ENCODE data around the gene FES. TPM values are rescaled to one million over a fixed set of nuclear protein-coding genes. Genes with fewer than 3 reads are reported as not detected.

Gene FES
- polyA plus RNA-seq, 1 donor from 2014 or later: not detected

DNA sequence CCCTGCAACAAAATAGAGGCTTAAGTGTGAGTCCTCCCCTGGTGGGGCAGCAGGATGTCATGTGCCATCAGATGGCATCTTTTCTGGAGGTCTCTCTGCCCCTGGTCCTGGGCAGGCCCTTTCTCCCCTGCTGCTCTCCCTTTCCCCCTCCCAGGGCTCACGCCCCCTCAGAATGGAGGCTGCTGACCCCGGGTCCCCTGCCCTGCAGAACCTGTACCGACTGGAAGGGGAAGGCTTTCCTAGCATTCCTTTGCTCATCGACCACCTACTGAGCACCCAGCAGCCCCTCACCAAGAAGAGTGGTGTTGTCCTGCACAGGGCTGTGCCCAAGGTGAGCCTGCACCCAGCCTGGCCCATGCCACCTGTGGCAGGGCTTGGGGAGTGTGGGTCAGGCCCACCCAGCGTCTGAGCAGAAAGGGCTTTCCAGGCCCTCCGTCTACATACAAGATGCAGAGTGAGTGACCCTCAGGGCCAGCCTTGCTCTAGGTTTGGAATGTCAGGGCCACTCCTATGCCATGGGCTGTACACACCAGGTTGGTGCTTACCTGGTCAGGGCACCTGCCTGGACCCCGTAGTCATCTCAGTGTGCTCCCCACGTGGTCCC lies 7.1 kb downstream of the FES start:
- Histone ChIP-seq H4K20me1 (ENCODE audit: insufficient read depth) (no peaks in the 10 kb centered on the region), H3K9me2 (ENCODE audit: insufficient read depth, low read length) (no peaks in the 10 kb centered on the region), H3F3A (ENCODE audit: insufficient read depth, low read length, poor library complexity, severe bottlenecking) (no peaks in the 10 kb centered on the region), H3K27ac (ENCODE audit: low read length) (no peak overlapping the region), H2AFZ (ENCODE audit: low read depth, low read length) (no peak overlapping the region), H3K9me3 (ENCODE audit: low read length) (no peaks in the 10 kb centered on the region), H3K79me2 (replicated peaks; ENCODE audit: insufficient read depth, low read length) (no peaks in the 10 kb centered on the region), H3K27me3 (ENCODE audit: insufficient read depth, low read depth, low read length) (no peaks in the 10 kb centered on the region), H3K4me2 (ENCODE audit: low read length) (no peak overlapping the region), H3K9ac (ENCODE audit: low read length) (no peak overlapping the region), H3K36me3 (ENCODE audit: insufficient read depth, low read length) (no peaks in the 10 kb centered on the region), H3K4me3 (ENCODE audit: low read length) (no peak overlapping the region)
- TF ChIP-seq, protein P1, sequence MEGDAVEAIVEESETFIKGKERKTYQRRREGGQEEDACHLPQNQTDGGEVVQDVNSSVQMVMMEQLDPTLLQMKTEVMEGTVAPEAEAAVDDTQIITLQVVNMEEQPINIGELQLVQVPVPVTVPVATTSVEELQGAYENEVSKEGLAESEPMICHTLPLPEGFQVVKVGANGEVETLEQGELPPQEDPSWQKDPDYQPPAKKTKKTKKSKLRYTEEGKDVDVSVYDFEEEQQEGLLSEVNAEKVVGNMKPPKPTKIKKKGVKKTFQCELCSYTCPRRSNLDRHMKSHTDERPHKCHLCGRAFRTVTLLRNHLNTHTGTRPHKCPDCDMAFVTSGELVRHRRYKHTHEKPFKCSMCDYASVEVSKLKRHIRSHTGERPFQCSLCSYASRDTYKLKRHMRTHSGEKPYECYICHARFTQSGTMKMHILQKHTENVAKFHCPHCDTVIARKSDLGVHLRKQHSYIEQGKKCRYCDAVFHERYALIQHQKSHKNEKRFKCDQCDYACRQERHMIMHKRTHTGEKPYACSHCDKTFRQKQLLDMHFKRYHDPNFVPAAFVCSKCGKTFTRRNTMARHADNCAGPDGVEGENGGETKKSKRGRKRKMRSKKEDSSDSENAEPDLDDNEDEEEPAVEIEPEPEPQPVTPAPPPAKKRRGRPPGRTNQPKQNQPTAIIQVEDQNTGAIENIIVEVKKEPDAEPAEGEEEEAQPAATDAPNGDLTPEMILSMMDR (IDR thresholded peaks at IDR 0.05; ENCODE audit: poor library complexity, severe bottlenecking): no peak
- TF ChIP-seq TAF1 (IDR thresholded peaks at IDR 0.05; ENCODE audit: low read depth) (no peak), POLR2AphosphoS5 (IDR thresholded peaks at IDR 0.05) (no peak), SMC3 (conservative IDR thresholded peaks at IDR 0.05; ENCODE audit: poor library complexity) (no peak), RAD21 (conservative IDR thresholded peaks at IDR 0.05) (no peak), EZH2 (IDR thresholded peaks at IDR 0.05; ENCODE audit: borderline replicate concordance, insufficient read depth, low read length, poor library complexity, severe bottlenecking) (no peak), EP300 (conservative IDR thresholded peaks at IDR 0.05; ENCODE audit: poor library complexity, severe bottlenecking) (no peak), MXI1 (conservative IDR thresholded peaks at IDR 0.05; ENCODE audit: poor library complexity, severe bottlenecking) (no peak)

DNA sequence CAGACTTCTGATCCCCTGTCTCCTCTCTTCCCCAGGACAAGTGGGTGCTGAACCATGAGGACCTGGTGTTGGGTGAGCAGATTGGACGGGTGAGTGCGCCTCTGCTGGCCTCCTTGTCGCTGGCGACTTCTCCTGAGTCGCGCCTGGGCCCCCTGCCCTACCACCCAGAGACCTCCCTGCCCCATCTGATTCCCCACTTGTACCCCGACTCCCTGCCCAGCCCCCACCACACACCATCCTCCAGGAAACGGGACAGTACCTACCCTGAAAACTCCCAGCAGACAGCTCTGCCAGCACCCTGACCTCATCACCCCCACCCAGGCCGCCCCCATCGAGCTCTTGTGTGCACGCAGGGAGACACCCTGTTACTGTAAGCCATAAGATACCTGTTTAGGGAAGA lies 7.7 kb downstream of the FES start:
- Histone ChIP-seq H3K9ac (ENCODE audit: low read length) (no peak overlapping the region), H3K4me3 (ENCODE audit: low read length) (no peak overlapping the region), H3K79me2 (replicated peaks; ENCODE audit: insufficient read depth, low read length) (no peaks in the 10 kb centered on the region), H4K20me1 (ENCODE audit: insufficient read depth) (no peaks in the 10 kb centered on the region), H3K9me3 (ENCODE audit: low read length) (no peaks in the 10 kb centered on the region), H3F3A (ENCODE audit: insufficient read depth, low read length, poor library complexity, severe bottlenecking) (no peaks in the 10 kb centered on the region), H3K27ac (ENCODE audit: low read length) (no peak overlapping the region), H3K4me2 (ENCODE audit: low read length) (no peak overlapping the region), H3K27me3 (ENCODE audit: insufficient read depth, low read depth, low read length) (no peaks in the 10 kb centered on the region), H3K9me2 (ENCODE audit: insufficient read depth, low read length) (no peaks in the 10 kb centered on the region), H3K36me3 (ENCODE audit: insufficient read depth, low read length) (no peaks in the 10 kb centered on the region), H2AFZ (ENCODE audit: low read depth, low read length) (no peak overlapping the region)
- TF ChIP-seq, protein P2, sequence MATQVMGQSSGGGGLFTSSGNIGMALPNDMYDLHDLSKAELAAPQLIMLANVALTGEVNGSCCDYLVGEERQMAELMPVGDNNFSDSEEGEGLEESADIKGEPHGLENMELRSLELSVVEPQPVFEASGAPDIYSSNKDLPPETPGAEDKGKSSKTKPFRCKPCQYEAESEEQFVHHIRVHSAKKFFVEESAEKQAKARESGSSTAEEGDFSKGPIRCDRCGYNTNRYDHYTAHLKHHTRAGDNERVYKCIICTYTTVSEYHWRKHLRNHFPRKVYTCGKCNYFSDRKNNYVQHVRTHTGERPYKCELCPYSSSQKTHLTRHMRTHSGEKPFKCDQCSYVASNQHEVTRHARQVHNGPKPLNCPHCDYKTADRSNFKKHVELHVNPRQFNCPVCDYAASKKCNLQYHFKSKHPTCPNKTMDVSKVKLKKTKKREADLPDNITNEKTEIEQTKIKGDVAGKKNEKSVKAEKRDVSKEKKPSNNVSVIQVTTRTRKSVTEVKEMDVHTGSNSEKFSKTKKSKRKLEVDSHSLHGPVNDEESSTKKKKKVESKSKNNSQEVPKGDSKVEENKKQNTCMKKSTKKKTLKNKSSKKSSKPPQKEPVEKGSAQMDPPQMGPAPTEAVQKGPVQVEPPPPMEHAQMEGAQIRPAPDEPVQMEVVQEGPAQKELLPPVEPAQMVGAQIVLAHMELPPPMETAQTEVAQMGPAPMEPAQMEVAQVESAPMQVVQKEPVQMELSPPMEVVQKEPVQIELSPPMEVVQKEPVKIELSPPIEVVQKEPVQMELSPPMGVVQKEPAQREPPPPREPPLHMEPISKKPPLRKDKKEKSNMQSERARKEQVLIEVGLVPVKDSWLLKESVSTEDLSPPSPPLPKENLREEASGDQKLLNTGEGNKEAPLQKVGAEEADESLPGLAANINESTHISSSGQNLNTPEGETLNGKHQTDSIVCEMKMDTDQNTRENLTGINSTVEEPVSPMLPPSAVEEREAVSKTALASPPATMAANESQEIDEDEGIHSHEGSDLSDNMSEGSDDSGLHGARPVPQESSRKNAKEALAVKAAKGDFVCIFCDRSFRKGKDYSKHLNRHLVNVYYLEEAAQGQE (IDR thresholded peaks at IDR 0.05; ENCODE audit: borderline replicate concordance): no peak
- no peak for TF ChIP-seq POLR2AphosphoS5 (IDR thresholded peaks at IDR 0.05)
